Suprapubic skin (tissue), 4 donors: ENCODE measurements around the gene PDLIM4. TPM values are rescaled to one million over a fixed set of nuclear protein-coding genes. Genes with fewer than 3 reads are reported as not detected.

Experiments used
- DNase-seq, 2 donors: peaks; one replicate each; pipeline ENCODE4 v3.0.0-alpha.2; 2019; ENCODE audit warnings: low spot score in 2 of 2
- H3K27ac ChIP-seq: fragments of 200-600 bp; sonication (generic); one replicate; pipeline ENCODE4 v1.5.1; 2019
- H3K27me3 ChIP-seq: fragments of 200-600 bp; sonication (generic); one replicate; pipeline ENCODE4 v1.5.1; 2019
- H3K36me3 ChIP-seq: fragments of 200-600 bp; sonication (generic); one replicate; pipeline ENCODE4 v1.5.1; 2019
- H3K4me1 ChIP-seq: fragments of 200-600 bp; sonication (generic); one replicate; pipeline ENCODE4 v1.5.1; 2019
- H3K4me3 ChIP-seq: fragments of 200-600 bp; sonication (generic); one replicate; pipeline ENCODE4 v1.5.1; 2019; ENCODE audit warnings: mild to moderate bottlenecking
- H3K9me3 ChIP-seq: fragments of 200-600 bp; sonication (generic); one replicate; pipeline ENCODE4 v1.5.1; 2019
- EP300 ChIP-seq: sonication (generic); formaldehyde crosslinking; IDR thresholded peaks from one replicate; pipeline ENCODE4 v1.6.1; 2017; ENCODE audit warnings: antibody characterized with exemption
- POLR2A ChIP-seq, 2 donors: fragments of 450-650 bp; IDR thresholded peaks; one replicate each; pipeline ENCODE4 v1.6.1; 2017; ENCODE audit warnings: antibody characterized with exemption in 2 of 2, mild to moderate bottlenecking in 2 of 2, moderate library complexity in 2 of 2
- POLR2AphosphoS5 ChIP-seq, 3 donors: sonication (generic); formaldehyde crosslinking; IDR thresholded peaks; one replicate each; pipeline ENCODE4 v1.6.1; 2017; ENCODE audit warnings: antibody characterized with exemption in 3 of 3
- WGBS: methylation state at CpG from one replicate; pipeline ENCODE4 v1.1.5; 2018; 5-methylcytosine and 5-hydroxymethylcytosine counted together
- total RNA-seq, 4 donors: library from RNA; depleted of rRNA; stranded (reverse); fragments of >200 nt; gene quantifications; one replicate each; pipeline ENCODE4 v1.1.0, GENCODE V29; 2016
- TF ChIP-seq, protein P1 (sequence below), 2 donors: fragments of 200-600 bp in 1 of 2; fragments of 450-650 bp in 1 of 2; sonication (generic) in 1 of 2; IDR thresholded peaks; one replicate each; pipeline ENCODE4 v1.5.1; 2016 to 2019; ENCODE audit warnings: antibody characterized with exemption in 2 of 2, mild to moderate bottlenecking in 1 of 2, moderate library complexity in 1 of 2

The PDLIM4 gene
- total RNA-seq, 4 donors from 2014 or later = 110 to 128 (median 114) TPM

GRCh38 chr5:132245593-132245992, 11.9 kb upstream of the PDLIM4 start:
- Histone ChIP-seq H3K4me3 (no peak overlapping the region), H3K36me3 (no peaks in the 10 kb centered on the region), H3K27ac (no peak overlapping the region), H3K4me1 (no peaks in the 10 kb centered on the region), H3K27me3 (no peaks in the 10 kb centered on the region), H3K9me3 (peaks cover 3% of the 10 kb centered on the region)
- TF ChIP-seq POLR2AphosphoS5 (IDR thresholded peaks at IDR 0.05) = no peak
- TF ChIP-seq POLR2A (IDR thresholded peaks at IDR 0.05) = no peak
- no peak for TF ChIP-seq EP300
- TF ChIP-seq, protein P1, sequence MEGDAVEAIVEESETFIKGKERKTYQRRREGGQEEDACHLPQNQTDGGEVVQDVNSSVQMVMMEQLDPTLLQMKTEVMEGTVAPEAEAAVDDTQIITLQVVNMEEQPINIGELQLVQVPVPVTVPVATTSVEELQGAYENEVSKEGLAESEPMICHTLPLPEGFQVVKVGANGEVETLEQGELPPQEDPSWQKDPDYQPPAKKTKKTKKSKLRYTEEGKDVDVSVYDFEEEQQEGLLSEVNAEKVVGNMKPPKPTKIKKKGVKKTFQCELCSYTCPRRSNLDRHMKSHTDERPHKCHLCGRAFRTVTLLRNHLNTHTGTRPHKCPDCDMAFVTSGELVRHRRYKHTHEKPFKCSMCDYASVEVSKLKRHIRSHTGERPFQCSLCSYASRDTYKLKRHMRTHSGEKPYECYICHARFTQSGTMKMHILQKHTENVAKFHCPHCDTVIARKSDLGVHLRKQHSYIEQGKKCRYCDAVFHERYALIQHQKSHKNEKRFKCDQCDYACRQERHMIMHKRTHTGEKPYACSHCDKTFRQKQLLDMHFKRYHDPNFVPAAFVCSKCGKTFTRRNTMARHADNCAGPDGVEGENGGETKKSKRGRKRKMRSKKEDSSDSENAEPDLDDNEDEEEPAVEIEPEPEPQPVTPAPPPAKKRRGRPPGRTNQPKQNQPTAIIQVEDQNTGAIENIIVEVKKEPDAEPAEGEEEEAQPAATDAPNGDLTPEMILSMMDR (IDR thresholded peaks at IDR 0.05) = no peak
- peak in 1 of 2 donors; percentile 21 for DNase-seq
- 59% methylated on average over 1 of the region's 1 CpG for WGBS

DNA sequence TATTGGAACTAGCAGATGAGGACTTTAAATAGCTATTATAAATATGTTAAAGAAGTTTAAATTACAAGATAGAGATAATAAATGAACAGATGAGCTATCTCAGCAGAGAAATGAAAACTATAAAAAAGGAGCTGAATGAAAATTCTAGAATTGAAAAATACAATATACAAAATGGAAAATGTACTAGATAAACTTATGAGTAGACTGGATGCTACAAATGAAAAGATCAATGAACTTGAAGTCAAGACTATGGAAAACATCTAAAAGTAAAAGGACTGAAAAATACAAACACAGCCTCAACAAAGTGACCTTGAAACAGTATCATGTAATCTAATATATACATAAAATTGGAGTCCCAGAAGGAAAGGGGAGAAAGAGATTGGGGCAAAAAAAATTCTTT, 10.7 kb upstream of the PDLIM4 start:
- no peak overlapping the region for H3K27ac ChIP-seq
- TF ChIP-seq POLR2A (IDR thresholded peaks at IDR 0.05) (no peak), POLR2AphosphoS5 (IDR thresholded peaks at IDR 0.05) (no peak)
- TF ChIP-seq, protein P1 (IDR thresholded peaks at IDR 0.05) = no peak
- peaks cover 3% of the 10 kb centered on the region for H3K9me3 ChIP-seq
- no peak overlapping the region for H3K4me3 ChIP-seq
- H3K36me3 ChIP-seq = no peaks in the 10 kb centered on the region
- DNase-seq = no peak
- H3K4me1 ChIP-seq = no peaks in the 10 kb centered on the region
- no peaks in the 10 kb centered on the region for H3K27me3 ChIP-seq

- Histone ChIP-seq H3K9me3 (no peaks in the 10 kb centered on the region), H3K4me3 (no peak overlapping the region), H3K4me1 (peaks cover 25% of the 10 kb centered on the region), H3K27me3 (no peaks in the 10 kb centered on the region), H3K36me3 (no peaks in the 10 kb centered on the region), H3K27ac (no peak overlapping the region)
- 100% methylated on average over 2 of the region's 2 CpGs for WGBS
- TF ChIP-seq POLR2A (IDR thresholded peaks at IDR 0.05) = no peak
- no peak for TF ChIP-seq POLR2AphosphoS5 (IDR thresholded peaks at IDR 0.05)
- TF ChIP-seq EP300 = no peak
- TF ChIP-seq, protein P1 (IDR thresholded peaks at IDR 0.05) = no peak
- peak in 1 of 2 donors; percentile 26 for DNase-seq
These were observed 6.9 kb upstream of the PDLIM4 start for GRCh38 chr5:132250547-132250946.

DNA sequence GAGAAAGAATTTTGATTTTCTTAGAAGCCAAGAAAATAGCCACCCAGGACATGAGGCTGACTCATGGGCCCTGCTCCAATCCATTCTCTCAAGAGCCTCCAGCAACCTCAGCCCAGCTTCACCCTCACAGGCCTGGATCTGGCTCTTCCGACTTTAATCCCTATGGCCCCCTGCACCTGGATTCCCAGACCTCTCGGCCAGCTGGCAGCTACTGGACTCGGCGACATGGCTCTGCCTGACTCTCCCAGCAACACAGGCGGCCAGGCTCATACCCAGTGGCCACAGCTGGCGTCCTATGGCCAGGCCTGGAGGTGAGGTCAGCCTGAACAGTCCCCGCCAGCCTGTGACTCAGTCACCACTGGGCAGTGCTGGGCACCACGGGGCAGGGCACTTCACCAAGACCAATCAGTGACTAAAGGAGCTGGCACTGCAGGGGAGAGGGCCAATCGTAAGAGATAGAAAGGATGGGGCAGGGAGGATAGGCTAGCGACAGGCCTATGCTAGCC, 6.2 kb upstream of the PDLIM4 start:
- Histone ChIP-seq H3K27ac (no peak overlapping the region), H3K36me3 (no peaks in the 10 kb centered on the region), H3K9me3 (no peaks in the 10 kb centered on the region), H3K4me3 (no peak overlapping the region), H3K4me1 (peaks cover 32% of the 10 kb centered on the region), H3K27me3 (no peaks in the 10 kb centered on the region)
- TF ChIP-seq POLR2AphosphoS5 (IDR thresholded peaks at IDR 0.05) = no peak
- TF ChIP-seq, protein P1 (IDR thresholded peaks at IDR 0.05) = no peak
- WGBS = 94% methylated on average over 2 of the region's 10 CpGs
- peak; percentile 57 to 75 for DNase-seq

GRCh38 chr5:132253008-132253441, 4.5 kb upstream of the PDLIM4 start:
- 47% methylated on average over 4 of the region's 4 CpGs for WGBS
- TF ChIP-seq POLR2AphosphoS5 (IDR thresholded peaks at IDR 0.05) (no peak), POLR2A (IDR thresholded peaks at IDR 0.05) (no peak), EP300 (no peak)
- no peaks in the 10 kb centered on the region for H3K36me3 ChIP-seq
- peak in 1 of 2 donors; percentile 64 for DNase-seq
- H3K9me3 ChIP-seq = no peaks in the 10 kb centered on the region
- H3K4me3 ChIP-seq = no peak overlapping the region
- no peaks in the 10 kb centered on the region for H3K27me3 ChIP-seq
- H3K4me1 ChIP-seq = peaks cover 42% of the 10 kb centered on the region
- peak overlapping the region; percentile 62 for H3K27ac ChIP-seq
